ENCODE data around the gene ENTPD7.
"Not testable (repeated sequence)": the region's sequence is repeated elsewhere in the genome, so short reads cannot be mapped to it uniquely, and the experiment has no call there.

ENTPD7 gene

DNA sequence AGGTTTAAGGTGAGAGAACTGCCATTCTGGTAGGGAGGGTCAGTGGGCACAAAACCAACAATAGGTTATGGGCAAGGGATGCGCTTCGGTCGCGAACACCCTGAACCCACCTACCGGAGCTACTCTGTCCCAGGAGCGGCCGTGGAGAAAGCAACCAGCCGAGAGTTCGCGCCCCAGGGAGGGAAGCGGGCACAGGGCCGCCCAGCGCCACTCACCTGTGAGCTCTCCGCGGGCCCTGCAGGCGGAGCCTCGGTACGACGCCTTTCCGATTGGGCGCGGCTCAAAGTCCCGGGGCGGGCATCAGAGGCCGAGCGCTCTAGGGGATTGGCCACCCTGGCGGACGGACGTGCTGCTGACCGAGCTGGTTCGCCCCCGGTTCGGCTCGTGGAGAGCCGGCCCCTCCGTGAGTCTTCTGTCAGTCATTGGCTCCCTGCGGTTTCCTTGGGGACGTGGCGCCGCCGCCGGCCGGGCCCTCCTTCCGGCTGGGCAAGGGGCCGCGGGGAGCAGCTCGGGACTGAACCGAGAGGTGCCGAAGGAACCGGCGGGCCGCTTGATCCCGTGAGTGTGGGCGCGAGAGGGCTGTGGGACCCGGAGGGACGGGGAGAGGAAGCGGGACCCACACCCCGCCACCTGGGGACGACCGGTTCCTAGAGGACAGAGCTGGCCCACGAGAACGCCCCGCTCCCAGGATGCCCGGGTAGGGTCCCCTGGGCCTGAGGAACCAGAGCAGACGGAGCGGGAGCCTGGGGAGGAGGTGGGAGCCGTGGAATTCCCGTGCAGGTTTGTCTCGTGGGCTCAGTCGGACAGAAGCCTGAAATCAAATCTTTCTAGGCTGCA, at the start of gene ENTPD7:
Gene ENTPD7 (plus strand): TSS at position 479 of the 837 bp plus-strand sequence. CDS start 448 bp downstream, outside the sequence.
- DNase-seq (ENCODE audit: low read depth), result peak; percentile 98

DNA sequence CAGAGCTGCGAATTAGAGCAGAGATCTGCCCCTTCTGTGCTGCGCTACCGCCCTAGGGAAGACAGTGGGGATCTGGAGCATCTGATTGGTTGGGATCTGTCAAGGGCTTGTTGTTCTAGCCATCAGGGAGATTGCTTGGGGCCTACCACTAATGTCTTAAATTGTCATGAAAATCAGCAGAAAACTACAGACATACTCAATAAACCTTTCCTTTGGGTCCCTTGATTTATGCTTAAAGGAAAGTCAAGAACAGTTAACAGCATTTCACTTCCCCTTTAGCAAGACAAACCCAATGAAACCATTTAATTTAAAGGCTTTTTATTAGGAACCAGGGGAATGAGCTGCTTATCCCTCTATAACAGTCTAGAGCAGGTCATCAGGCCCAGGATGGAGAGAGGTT, 49.1 kb upstream of the ENTPD7 start:
- DNase-seq (ENCODE audit: low read depth), result no peak

GRCh38 chr10:99611326-99611725, 48.0 kb upstream of the ENTPD7 start:
- DNase-seq (ENCODE audit: low read depth), result no peak

DNA sequence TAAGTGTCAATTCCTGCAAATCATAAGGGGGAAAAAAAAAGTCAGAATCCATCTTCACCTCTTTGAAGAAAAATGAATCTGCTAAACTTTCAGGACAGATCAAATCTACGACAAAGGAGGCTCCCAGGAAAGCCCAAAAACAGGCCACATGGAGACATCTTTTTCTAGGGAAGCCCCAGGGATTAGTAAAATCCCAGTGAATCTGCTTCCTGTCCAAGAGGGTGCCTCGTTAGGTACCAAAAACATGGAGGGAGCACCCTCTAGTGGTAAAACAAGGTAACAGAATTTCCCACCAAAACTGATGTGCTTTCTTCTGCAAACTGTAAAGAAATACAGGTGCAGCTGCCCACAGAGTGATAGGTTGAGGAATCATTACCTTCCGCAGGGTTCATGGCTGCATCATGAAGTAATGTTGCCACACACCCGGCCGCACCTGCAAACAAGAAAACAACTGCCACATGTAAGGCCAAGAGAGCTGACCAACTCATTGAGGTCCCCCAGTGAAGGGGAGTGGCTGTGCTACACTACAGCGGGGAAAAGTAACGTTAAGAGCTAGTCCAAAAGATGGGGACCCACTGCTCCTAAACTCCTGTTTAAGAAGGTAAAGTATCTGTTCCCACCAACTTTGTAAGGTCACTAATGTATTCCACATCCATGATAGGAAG, 47.0 kb upstream of the ENTPD7 start:
- peak; percentile 77 for DNase-seq (ENCODE audit: low read depth)

DNA sequence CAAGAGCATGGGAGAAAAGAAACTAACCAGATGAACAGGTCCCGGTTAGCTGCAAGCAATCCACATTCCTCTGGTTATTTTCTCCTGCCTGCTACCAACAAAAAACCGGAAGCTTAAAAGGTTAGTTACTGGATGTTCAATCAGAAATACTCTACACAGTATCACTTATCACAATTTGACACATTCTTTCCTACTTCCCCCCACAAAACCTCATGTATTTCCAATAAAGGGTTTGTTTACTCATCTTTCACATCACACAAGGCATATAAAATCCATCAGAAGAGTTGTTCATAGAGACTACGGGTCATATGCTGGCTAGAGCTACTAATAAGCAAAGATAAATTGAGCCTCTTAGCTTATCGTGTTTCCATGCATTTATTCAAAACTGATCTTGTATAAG, 43.9 kb upstream of the ENTPD7 start:
- no peak for DNase-seq (ENCODE audit: low read depth)

DNA sequence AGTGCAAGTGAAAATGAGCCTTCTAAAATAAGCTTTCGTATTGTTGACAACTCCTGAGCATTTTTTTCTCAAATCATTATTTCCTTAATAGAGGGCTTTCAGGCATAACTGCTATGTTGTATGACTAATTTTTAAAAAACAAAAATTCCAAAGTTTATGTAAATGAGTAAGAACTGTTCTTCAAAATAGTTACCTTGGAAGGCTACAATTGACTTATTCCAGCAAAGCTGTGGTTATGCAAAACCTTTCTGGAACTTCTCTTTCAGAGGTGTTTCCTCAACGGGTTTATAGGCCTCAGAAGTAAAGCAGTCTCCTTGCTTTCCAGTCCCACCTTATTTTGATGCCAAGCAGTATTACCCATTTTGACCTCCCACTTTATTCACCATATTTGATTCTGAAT, 41.6 kb upstream of the ENTPD7 start:
- DNase-seq (ENCODE audit: low read depth), result no peak

GRCh38 chr10:99619090-99619800, 40.1 kb upstream of the ENTPD7 start:
- peak; percentile 34 for DNase-seq (ENCODE audit: low read depth)

- peak; percentile 100 for DNase-seq (ENCODE audit: low read depth)
Measured at GRCh38 chr10:99619851-99620710, 39.2 kb upstream of the ENTPD7 start, which contains the start of gene SLC25A28. TSS of gene SLC25A28 (minus strand) at chr10:99620439. CDS start at chr10:99620335, 104 bp downstream.

GRCh38 chr10:99620711-99621453, 38.4 kb upstream of the ENTPD7 start:
- DNase-seq (ENCODE audit: low read depth), result peak; percentile 95

DNA sequence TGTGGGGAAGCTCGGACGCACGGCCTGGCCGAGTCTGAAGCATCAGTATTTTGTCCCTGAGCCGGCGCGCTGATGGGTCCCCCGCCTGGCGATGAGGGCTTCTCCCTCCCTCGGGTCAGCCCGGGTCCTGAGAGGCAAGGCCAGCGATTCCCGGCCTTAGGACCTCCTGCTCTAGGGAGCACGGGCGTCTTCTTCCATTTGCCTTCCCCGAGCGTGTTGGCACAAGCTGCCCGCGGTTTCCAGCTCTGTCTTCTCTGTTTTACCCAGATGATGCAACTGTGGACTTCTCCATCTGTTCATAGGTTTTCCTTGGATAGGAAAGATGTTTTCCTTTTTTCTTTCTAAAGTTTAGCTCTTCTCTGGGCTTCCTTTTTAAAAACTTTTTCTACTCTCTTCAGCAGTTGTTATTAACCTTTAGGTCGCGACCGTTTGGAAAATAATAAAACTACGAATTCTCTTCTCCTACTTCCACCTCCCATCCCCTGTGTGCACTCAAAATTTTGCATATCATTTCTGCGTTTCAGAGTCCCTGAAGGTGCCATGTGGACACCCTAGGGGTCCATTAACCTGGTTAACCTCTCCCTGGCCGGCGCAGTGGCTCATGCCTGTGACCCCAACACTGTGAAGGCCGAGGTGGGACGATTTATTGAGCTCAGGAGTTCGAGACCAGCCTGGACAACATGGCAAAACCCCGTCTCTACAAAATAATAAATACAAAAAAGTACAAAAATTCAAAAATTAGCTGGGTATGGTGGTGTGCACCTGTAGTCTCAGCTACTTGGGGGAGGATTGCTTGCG, 37.7 kb upstream of the ENTPD7 start:
- DNase-seq (ENCODE audit: low read depth), result no peak

GRCh38 chr10:99623919-99624318, 35.4 kb upstream of the ENTPD7 start:
- DNase-seq (ENCODE audit: low read depth), result no peak

- DNase-seq (ENCODE audit: low read depth), result not testable (repeated sequence)
Measured at GRCh38 chr10:99625124-99625523, 34.2 kb upstream of the ENTPD7 start.

DNA sequence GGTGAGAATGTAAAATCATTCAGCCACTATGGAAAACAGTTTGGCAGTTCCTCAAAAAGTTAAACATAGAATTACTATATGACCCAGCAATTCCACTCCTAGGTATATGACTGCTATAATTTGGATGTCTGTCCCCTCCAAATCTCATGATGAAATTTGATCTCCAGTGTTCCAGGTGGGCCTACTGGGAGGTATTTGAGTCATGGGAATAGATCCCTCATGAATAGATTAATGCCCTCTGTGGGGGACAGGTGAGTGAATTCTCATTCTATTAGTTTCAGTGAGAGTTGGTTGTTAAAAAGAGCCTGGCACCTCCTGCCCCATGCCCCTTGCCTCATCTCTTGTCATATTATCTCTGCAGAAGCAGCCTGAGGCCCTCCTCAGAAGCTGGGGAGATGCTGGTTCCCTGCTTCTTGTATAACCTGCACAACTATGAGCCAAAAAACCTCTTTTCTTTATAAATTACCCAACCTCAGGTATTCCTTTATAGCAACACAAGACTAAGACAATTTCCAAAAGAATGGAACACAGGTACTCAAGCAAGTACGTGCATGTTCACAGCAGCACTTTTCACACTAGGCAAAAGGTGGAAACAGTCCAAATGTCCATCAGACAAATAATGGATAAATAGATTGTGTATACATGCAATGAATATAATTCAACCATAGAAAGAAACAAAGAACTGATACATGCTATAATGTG, 30.2 kb upstream of the ENTPD7 start:
- DNase-seq (ENCODE audit: low read depth), result no peak

GRCh38 chr10:99629625-99629978, 29.7 kb upstream of the ENTPD7 start:
- DNase-seq (ENCODE audit: low read depth), result no peak

DNA sequence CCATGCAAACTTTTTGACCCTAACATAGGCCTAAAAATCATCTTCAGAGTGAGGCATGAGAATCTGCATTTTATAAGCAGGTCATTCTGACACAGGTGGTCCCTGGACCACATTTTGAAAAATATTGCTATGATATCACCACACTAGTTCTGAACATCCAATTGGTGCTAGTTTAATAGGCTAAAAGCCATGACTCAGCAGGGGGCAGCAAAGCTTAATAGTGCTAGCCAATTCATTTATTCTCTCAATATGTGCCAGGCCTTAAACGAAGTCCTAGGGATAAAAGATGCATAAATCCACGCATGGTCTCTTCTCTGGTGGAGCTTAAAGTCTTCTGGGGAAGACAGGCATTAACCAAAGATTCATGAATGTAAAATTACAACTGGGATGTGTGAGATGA, 28.9 kb upstream of the ENTPD7 start:
- DNase-seq (ENCODE audit: low read depth), result peak; percentile 68

GRCh38 chr10:99630991-99631390, 28.3 kb upstream of the ENTPD7 start:
- DNase-seq (ENCODE audit: low read depth), result peak; percentile 23

- peak; percentile 66 for DNase-seq (ENCODE audit: low read depth)
Measured at GRCh38 chr10:99631496-99631895, 27.8 kb upstream of the ENTPD7 start.

GRCh38 chr10:99633832-99634231, 25.5 kb upstream of the ENTPD7 start:
- no peak for DNase-seq (ENCODE audit: low read depth)

DNA sequence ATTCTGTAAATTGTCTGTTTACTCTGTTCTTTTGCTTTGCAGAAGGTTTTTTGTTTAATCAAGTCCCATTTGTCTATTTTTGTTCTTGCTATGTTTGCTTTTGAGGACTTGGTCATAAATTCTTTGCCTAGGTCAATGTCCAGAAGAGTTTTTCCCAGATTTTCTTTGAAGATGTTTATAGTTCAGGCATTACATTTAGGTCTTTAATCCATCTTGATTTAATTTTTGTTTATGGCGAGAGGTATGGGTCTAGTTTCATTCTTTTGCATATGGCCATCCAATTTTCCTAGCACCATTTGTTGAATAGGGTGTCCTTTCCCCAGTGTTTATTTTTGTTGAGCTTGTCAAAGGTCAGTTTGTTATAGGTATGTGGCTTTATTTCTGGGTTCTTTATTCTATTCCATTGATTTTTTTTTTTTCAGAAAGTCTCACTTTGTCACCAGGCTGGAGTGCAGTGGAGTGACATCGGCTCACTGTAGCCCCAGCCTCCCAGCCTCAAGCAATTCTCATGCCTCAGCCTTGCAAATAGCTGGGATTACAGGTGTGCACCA, 11.6 kb upstream of the ENTPD7 start:
- DNase-seq (ENCODE audit: low read depth), result no peak

Data from ELR (cell line).